GM19238 (cell line): ENCODE results near the gene RBMS2.

Experiments
- DNase-seq: peaks from one replicate; pipeline ENCODE4 v3.0.0; 2011; ENCODE audit warnings: low spot score; ENCODE audit not compliant: insufficient read length

RBMS2 gene

DNA sequence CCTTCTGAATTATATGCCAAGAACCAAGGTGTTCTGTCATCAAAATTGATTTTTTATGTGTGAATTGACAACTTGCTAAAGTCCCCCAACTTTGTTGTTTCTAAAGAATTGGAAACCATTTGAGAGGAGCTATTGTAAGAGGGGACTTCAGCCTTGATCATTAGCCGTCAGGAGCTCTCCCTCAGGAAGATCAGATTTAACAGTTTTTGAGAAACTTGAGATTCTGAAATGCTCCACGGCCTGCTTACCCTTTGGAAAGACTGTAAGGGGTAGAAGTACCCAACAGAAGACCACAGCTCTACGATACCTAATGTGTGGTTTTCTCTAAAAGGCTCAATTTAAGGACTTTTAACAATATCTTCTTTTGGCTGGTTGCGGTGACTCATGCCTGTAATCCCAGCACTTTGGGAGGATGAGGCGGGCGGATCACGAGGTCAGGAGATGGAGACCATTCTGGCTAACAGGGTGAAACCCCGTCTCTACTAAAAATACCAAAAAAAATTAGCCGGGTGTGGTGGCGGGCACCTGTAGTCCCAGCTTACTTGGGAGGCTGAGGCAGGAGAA, 57.4 kb downstream of the RBMS2 start:
- no peak for DNase-seq

DNA sequence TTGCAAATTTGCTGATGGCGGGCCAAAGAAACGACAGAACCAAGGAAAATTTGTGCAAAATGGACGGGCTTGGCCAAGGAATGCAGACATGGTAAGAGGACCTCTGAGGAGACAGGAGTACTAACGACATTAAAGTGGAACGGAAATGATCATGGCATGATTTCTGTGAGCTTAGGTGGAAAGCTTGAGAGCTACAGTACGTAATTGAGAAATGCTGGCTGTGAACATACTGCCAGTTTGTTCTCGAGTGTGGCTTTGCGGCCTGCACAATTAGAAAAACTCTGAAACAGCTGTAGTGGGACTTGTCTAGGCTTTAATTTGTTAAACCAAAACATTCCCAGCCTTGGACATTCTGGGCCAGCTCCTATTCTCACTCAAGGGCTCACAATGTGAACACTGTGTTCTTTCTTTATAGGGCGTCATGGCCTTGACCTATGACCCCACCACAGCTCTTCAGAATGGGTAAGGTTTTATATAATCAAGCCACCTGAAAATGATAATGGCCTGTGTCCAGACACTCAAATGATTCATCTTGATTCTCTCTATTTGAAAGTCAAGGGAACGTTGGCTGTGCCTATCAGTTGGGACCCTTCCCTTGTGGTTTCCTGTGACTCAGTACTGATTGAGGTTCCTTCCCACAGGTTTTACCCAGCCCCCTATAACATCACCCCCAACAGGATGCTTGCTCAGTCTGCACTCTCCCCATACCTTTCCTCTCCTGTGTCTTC, 60.0 kb downstream of the RBMS2 start:
- DNase-seq: no peak

DNA sequence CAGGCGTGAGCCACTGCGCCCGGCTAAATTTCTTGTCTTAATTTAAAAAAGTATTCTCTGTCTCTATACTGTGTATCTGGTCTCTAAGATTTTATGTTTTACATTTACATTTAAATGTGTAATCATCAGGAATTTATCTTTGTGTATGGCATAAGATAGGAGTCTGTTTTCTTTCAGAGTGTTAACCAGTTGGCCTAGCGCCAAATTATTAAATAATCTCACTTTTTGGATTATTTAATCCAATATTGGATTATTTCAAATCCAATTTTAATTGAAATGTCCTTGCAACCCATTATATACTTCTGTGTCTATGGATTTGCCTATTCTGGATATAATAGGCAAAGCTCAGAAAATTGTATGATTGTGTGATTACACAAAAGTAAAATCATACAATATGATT, 63.5 kb downstream of the RBMS2 start:
- no peak for DNase-seq

DNA sequence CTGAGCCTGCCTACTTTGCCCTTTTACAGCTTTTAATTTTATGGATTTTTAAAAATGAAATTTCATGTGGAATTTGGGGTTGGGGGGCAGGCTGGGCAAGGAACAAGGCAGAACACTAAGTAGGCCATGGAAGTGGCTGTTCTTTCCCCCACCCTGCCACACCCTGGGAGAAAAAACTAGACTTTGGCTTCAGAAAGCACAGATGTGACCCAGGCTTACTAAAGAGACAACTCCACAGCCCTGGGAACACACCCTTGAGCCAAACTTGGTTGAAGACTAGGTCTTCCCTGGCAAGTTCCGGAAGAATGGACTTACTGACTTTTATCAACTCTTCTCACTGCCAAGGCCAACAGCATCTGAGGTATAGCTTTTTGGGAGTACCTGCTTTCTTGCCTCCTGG, 68.2 kb downstream of the RBMS2 start:
- no peak for DNase-seq

DNA sequence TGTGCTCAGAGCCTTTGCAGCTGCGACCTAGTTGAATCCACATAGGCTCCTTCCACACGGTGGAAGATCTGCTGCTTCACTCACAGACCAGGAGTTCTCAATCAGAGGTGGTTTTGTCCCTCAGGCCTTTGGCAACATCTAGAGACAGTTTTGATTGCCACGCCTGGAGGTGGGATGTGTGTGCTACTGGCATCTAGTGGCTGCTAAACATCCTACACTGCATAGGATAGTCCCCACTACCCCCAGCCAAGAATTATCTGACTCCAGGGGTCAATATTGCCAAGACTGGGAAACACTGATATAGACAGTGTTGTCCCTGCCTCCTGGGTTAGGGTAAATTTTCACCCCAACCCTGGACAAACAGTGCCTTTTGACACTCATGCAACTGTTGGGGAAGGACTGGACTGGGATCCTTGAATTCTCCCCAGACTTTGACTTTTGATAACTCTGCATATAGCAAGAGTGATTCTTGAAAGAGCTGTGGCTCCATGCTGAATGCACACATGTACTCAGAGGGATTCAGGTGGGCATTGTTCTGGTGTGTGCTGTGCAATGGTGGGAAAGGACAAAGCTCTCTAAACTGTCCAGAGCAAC, 68.7 kb downstream of the RBMS2 start:
- peak; percentile 33 for DNase-seq

DNA sequence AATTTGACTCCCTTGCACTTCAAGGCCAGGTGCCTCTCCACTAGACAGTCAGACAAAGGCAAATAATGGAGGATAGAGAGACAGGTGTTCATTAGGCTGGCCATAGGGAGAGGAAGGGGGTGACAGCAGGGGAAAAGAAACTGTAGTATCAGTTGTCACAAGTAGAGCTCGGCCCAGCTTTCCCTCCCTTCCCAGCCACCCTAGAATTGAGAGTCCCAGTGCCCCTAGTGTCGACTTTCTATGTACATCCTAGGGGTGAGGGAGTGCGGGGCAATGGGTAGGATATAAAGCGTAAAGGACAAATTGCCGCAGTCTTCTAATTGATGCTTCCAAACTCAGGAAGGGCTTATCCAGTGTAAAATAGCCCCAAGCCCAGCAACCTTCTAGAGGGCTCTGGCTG, 69.5 kb downstream of the RBMS2 start:
- DNase-seq: no peak

DNA sequence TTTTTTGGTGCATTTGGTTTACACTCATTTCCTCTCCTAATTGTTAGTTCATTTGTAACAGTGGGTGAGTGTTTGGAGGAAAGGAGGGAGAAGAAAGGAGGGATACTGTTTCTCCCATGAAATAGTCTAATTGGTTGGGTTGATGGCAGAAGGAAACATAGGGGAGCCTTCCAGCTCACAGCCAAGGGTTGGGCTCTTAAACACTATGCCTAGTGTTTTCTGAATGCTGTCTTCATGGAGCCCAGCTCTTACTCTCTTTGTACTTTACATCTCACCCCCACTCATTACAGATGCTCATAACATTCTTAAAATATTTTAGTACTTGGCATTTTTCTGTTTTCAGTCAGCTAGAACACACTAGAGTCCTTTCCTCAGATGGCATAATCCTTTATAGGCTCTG, 70.3 kb downstream of the RBMS2 start:
- no peak for DNase-seq

DNA sequence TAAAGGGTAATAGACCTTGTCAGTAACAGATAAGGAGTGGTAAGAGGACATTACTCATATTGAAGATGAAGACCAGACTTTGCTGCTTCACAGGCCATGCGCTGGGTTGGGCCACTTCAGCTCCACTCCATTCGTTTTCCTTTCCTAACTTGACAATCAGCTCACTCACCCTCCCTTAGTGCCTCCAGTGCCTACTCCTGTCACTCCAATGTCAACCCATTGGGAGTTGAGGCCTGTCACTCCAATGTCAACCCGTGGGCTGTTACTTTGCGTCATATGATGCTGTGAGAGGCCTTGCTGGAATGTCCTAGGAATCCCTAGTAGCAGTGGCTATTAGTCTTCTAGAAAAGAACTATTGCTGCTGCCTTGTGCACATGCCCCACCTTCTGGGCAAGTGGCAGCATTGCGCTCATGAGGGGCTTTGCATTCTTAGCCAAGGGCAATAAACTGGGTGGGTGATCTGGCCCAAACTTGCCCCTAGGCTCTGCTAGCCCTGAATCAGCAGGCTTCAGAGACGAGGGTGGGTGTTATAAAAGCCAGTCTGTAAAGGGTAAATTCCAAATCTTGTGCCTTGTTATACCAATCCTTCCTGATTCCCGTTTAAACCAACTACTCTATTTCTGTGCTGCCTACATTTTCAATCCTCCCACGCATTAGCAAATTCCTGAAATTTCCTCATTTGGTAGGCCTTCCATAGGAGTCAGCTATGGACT, 72.4 kb downstream of the RBMS2 start:
- peak; percentile 55 for DNase-seq

DNA sequence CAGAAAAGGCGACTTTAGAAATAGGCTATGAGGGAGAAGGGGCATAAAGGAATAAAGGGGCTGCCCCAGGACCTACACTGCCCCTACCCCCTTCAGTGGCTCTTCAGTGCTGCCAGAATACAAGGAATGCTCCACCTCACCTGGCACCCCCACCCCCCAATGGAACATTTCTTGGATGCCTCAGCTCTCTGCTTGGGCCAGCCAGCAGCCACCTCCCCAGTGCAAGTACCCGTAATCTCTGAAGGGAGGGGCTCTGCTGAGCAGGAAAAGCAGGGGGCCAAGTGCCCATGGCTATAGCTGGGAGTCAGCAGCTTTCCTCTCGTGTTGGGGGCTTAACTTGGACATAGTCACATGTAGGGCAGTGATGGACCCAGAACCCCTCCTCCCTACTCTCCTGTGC, 75.2 kb downstream of the RBMS2 start:
- no peak for DNase-seq

DNA sequence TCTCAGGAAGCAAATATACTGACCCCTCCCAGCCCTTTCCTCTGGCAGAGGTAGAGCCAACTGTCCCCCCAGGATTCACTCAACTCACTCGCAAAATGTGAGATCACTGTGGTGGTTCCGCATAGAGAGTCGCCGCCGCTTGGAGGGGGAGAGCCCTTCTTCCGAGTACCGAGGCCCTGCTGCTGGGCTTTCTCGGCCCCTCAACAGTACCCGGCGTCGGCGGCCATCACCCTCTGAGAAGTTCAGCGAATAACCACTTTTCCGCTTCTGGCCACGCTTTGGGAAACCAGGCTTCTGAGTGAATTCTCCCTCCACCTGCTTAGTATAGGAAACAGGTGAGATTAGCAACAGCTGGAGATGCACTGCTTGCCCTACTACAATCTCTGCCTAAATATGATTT, 77.4 kb downstream of the RBMS2 start:
- DNase-seq: no peak

DNA sequence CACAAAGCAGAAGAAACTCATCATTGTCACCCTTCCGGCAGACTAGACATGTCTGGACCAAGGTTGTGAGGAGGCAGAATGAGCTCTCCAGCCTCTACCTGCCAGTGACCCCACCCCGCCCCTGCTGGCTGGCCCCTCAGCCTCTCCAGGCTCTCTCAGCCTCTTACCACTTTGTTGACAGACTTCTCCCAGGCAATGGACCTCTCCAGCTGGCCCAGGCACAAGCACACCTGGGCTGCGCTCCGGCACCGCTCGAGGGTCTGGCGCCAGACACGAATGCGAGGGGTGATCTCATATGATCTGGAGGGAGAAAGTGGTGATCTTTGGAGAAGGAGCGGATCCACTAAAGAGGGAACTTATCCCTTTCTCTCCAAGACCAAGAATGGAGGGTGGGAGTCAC, 78.2 kb downstream of the RBMS2 start:
- no peak for DNase-seq

DNA sequence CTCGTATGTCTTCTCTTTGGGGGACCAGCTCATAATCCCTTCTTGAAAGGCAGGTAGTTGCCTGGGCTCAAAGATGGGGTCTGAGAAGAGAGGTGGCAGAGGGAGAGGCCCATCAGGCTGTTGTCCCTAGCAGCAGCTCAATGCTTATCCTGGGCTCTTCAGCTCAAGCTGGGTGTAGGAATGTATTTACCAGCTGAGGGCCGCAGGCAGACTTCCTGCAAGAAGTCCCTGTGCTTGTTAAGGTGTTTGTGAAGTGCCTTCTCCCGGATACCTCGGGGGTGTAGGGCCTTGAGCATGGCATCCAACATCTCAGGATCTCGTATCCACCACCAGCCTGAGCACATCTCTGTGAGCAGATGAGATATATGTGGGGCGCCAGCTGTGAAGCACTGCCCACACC, 79.1 kb downstream of the RBMS2 start:
- DNase-seq: no peak

DNA sequence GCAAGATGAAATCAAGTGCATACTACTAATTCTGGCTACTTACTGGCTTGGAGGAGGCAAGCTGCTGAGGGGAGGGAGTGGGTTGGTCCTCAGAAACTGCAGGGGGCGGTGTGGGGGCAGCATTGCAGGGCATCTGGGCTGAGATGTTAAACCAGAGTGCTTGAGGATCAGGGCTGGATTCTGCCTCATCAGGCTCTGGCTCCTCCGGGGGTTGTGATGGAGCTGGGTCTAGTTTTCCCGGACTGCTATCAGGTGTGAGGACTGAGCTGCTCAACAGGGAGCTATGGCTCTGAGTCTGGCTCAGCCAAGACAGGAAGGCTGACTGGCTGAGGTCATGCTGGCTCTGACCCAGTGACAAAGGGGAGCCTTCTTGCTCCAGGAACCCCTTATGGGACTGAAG, 79.9 kb downstream of the RBMS2 start:
- no peak for DNase-seq

DNA sequence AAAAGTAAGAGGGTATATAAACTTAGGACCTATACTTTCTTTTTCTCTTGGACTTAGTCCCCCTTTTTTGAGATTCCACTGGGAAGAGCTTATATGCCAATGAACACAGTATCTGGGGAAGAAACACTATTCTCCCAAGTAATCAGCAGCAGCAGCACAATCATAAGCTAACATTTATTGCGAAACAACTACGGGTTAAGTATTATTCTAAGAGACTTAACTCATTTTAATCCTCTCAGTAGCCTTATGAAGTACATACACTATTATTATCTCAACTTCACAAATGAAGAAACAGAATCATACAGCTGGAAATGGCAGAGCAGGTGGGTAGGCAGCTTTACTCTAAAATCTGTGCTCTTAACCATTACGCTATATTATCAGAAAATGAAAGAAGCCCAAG, 80.6 kb downstream of the RBMS2 start:
- DNase-seq: no peak

DNA sequence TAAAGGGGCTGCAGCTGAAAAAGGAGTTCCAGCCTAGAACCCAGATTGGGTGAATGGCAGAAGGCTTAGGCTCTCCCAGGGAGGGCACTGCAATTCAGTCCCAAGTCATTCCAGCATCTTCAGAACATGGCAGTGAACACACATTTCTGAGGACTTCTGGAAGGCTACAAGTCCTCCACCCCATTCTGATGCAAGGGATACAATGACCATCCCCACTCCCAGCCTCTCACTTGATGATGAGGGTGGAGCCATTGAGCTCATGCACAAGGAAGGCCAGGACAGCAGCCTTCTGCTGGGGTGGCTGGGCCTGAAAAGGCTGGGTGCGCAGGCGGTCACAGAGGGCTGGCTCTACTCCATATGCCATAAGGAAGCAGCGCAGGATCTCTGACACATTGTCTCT, 82.7 kb downstream of the RBMS2 start:
- DNase-seq: no peak

DNA sequence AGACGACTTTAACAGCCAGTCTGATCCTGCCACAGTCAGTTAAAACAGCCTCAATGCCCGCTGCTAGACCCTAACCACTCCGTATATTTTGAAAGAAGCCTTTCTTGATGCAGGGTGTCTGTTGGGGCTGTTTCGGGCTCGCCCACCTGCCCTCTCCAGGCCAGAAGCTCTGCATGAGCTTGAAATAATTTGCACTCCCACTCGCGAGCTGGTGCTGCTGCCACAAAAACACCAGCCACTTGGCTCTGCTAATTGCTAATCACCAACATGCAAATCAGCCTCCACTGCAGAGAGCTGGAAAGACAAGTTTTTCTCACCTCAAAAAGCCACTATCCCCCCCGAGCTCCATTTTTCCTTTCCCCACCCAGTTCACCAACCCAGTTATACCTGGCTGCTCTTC, 93.0 kb downstream of the RBMS2 start:
- no peak for DNase-seq

DNA sequence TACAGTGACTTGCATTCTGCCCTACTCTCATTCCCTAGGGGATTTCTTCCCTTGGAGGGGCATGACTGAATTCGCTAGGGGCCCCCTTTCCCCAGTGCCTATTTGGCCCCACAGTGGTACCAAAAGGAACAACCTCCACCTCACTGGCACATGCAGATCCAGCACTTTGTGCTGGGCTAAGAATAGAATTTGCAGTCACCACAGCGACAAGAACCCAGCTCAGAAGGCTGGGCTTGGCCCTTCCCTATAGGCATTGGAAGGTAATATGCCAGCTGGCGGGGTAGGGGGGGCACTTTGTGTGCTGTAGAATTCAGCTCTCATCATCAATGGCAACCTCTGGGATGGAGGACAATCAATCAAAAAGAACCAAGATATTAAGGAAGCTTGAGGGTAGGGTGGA, 94.6 kb downstream of the RBMS2 start:
- DNase-seq: no peak

DNA sequence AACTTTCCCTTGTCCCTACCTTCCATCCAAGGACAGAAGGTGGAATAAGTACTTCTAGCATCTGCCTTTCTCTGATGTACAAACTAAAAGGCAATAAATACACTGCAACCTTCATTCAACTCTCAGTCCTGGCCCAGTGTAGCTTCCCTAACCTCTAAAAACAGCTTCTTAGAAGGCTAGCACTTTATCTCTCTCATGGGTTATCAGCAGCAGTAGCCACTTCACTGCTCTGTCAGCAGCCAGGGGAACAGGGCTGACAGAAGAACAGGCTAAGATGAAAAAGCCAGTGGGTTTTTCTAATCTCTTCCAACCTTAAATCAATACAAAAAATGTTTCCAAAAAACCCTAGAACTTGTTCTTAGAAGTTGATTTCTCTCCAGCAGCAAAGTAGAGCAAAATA, 95.3 kb downstream of the RBMS2 start:
- DNase-seq: no peak

DNA sequence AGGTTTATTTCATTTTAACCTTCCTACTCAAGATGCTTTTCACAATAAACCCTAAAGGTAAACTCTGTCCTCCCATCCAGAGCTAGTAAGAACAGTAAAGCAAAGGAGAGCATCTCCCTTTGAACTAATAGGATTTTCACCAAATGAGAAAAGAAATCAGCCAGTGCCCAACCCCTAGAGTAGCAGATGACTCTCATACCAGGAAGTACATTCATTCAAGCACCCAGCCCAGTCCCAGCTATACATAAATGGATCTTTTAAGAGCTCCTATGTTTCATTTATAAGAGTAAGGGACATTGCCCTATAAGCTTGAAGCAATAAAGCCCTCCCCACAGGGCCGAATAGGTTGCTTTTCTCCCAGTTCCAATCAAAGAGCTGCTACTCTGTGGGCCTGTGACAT, 100.9 kb downstream of the RBMS2 start:
- no peak for DNase-seq

DNA sequence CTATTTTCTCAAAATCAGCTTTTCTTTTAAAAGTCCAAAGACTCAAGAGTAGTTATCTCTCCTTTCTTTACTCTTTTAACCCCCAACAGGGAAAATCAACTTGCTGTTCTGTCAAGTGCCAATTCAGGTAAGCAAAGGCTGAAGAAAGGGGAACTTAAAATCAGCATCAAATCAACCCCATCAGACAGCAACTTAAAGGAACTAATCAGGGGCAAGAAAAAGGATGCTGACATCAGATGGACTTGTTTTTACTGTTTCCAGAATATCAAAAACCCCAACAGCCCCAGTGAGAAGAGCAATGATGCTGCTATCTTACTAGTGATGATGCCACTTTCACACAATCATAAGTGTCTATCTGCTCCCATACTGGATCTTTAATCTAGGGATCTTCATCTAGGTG, 105.1 kb downstream of the RBMS2 start:
- DNase-seq: no peak

DNA sequence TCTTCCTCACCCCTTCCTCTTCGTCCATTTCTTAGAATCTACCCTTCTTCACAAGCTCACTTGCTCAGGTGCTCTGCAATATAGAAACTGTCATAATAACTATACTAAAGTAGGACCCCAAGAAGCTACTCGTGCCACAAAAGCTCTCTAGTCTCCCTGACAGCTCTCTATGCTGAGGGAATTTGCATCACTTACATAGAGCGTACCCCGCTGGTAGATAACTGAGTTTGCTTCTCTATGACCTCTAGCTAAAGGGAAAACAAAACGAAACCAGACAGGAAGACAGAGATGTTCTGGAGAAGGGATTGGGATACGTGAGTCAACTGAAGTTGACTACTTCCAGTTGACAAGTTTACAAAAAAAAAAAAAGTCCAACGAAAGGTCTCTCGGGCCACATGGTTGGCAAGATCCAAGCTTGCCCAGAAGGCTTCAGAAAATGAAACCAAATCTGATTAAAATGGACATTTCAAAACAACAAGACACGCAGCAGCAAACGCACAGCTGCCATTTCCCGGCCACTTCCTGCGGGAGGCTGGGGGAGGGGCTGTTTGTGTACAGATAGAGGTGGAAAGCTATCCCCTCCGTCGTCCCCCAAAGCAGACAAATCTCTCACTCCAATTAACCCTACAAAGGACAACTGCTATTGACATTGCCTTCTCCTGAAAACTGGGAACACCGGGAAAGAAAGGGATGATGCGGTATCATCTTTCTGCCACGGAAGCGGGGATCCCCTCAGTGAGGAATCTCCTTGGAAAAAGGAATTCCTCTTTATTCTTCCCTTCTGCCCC, 107.2 kb downstream of the RBMS2 start:
- peak; percentile 46 for DNase-seq
